T-cell (primary cell): ENCODE measurements around the gene HOXA3. TPM values are rescaled to one million over a fixed set of nuclear protein-coding genes. Genes with fewer than 3 reads are reported as not detected.

Experiments
- ATAC-seq, 4 experiments: fragments of 200-7000 bp in 3 of 4; fragments of 150-1000 bp in 1 of 4; cut with Tn5 transposase; replicated peaks in 1 of 4; 1 replicate in 3 of 4; 2 replicates in 1 of 4; pipeline ENCODE4 v1.10.0; 2021; ENCODE audit warnings: moderate library complexity in 3 of 4, mild to moderate bottlenecking in 2 of 4, moderate number of reproducible peaks in 1 of 4
- CTCF ChIA-PET, 2 donors: fragments of 300-600 bp; sonication (Branson Sonifier 250); formaldehyde crosslinking; loops; one replicate each; lab custom pipeline; 2022; ENCODE audit warnings: antibody characterized with exemption in 2 of 2; lab: Charles Lee
- POLR2A ChIA-PET, 2 donors: fragments of 300-600 bp; sonication (Branson Sonifier 250); formaldehyde crosslinking; loops; one replicate each; lab custom pipeline; 2022; ENCODE audit warnings: antibody characterized with exemption in 2 of 2; lab: Charles Lee
- DNase-seq, 35 experiments: peaks; one replicate each; pipeline versions ENCODE4 v3.0.0 to v3.0.0-alpha.2; 2013 to 2023
- H3K27ac ChIP-seq: one replicate; pipeline ENCODE4 v1.5.1; 2013; ENCODE audit warnings: low read length
- H3K27me3 ChIP-seq, 2 experiments: replicated peaks in 1 of 2; 1 replicate in 1 of 2; 2 replicates in 1 of 2; pipeline versions ENCODE4 v1.6.1 to v1.7.0; 2013; ENCODE audit warnings: low read length in 1 of 2, mixed read lengths in 1 of 2; ENCODE audit not compliant: control insufficient read depth in 2 of 2, insufficient read depth in 2 of 2; ENCODE audit errors: extremely low read depth in 1 of 2
- H3K36me3 ChIP-seq, 2 donors: 1 replicate in 1 of 2; 2 replicates in 1 of 2; pipeline versions ENCODE4 v1.6.1 to v1.7.0; 2013; ENCODE audit warnings: low read length in 1 of 2; ENCODE audit not compliant: control insufficient read depth in 2 of 2, insufficient read depth in 1 of 2; ENCODE audit errors: extremely low read depth in 1 of 2
- H3K4me1 ChIP-seq, 2 experiments: 1 replicate in 1 of 2; 2 replicates in 1 of 2; pipeline versions ENCODE4 v1.6.1 to v1.7.0; 2013; ENCODE audit warnings: low read length in 2 of 2, mixed read lengths in 1 of 2; ENCODE audit not compliant: insufficient read depth in 2 of 2, control insufficient read depth in 1 of 2; ENCODE audit errors: extremely low read depth in 1 of 2
- H3K4me3 ChIP-seq, 2 donors: 1 replicate in 1 of 2; 2 replicates in 1 of 2; pipeline versions ENCODE4 v1.5.1 to v1.7.0; 2013; ENCODE audit warnings: mild to moderate bottlenecking in 2 of 2, low read length in 1 of 2, moderate library complexity in 1 of 2; ENCODE audit not compliant: control insufficient read depth in 1 of 2; ENCODE audit errors: extremely low read depth in 1 of 2
- H3K9me3 ChIP-seq: 2 replicates; pipeline ENCODE4 v1.7.0; 2013
- H3K27ac Mint-ChIP-seq, 2 donors: one replicate each; pipeline ENCODE4 v1.8.0; 2020 to 2021; ENCODE audit warnings: mild to moderate bottlenecking in 2 of 2, mixed read lengths in 2 of 2
- H3K27me3 Mint-ChIP-seq, 2 donors: one replicate each; pipeline ENCODE4 v1.8.0; 2021 to 2022; ENCODE audit warnings: mixed read lengths in 2 of 2
- H3K36me3 Mint-ChIP-seq: one replicate; pipeline ENCODE4 v1.8.0; 2021; ENCODE audit warnings: mixed read lengths
- H3K4me1 Mint-ChIP-seq, 3 donors: one replicate each; pipeline ENCODE4 v1.8.0; 2020 to 2022; ENCODE audit warnings: mixed read lengths in 3 of 3, mild to moderate bottlenecking in 1 of 3
- H3K4me3 Mint-ChIP-seq, 3 donors: one replicate each; pipeline ENCODE4 v1.8.0; 2020 to 2022; ENCODE audit warnings: mild to moderate bottlenecking in 3 of 3, mixed read lengths in 3 of 3, moderate library complexity in 3 of 3
- H3K9me3 Mint-ChIP-seq, 3 donors: one replicate each; pipeline ENCODE4 v1.8.0; 2020 to 2022; ENCODE audit warnings: mixed read lengths in 3 of 3
- WGBS: methylation state at CpG from one replicate; pipeline ENCODE4 v1.1.5; 2013; ENCODE audit warnings: missing lambda C conversion rate; ENCODE audit not compliant: insufficient coverage; 5-methylcytosine and 5-hydroxymethylcytosine counted together
- total RNA-seq, 35 experiments: library from RNA in 6 of 35; stranded (reverse) in 6 of 35; fragments of 120-200 nt in 1 of 35; gene quantifications; one replicate each; pipeline versions ENCODE4 v1.2.1 to v1.2.4 and lab custom pipeline; 2013 to 2026

HOXA3 gene
- total RNA-seq, 5 donors from 2014 or later (not counting 1 experiment from before 2014, with no cell fraction given): 0.79 to 1.4 TPM; not detected in 3

DNA sequence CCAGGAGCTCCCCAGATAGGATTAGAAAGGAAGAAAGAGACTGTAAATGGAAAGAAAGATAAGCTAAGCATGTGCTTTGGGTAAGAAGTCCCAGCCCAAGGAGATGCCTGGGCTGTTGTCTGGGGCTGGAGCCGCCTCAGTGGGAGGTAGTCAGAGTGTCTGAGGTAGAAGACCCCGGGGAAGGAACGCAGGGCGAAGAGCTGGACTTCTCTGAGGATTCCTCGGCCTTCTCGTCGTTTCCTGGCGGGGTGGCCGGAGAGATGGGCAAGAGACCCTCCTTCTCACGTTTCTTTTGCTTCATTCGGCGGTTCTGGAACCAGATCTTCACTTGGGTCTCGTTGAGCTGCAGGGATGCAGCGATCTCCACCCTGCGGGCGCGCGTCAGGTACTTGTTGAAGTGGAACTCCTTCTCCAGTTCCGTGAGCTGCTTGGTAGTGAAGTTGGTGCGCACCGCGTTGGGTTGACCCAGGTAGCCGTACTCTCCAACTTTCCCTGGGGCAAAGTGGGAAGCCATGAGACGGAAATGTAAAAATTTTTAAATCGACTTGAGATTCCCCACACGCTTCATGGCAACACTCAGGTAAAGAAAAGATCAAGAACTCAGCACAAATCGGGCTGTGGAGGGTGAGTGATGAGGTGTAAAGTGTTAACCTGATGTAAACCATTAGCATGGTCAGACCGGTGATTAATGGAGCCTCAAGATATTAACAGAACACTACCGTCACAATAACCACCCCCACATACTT, 57.9 kb downstream of the HOXA3 start:
- Mint-ChIP-seq H3K27me3 (peaks cover 72 to 83% of the 10 kb centered on the region in 2 donors), H3K9me3 (no peaks in the 10 kb centered on the region), H3K4me1 (peaks cover 29 to 37% (median 31%) of the 10 kb centered on the region in 3 donors), H3K4me3 (peak overlapping the region; percentile 81 to 92 (median 83)), H3K36me3 (peaks cover 9% of the 10 kb centered on the region), H3K27ac (no peak overlapping the region)
- no peak overlapping the region for H3K4me3 ChIP-seq
- H3K9me3 ChIP-seq: no peaks in the 10 kb centered on the region
- ATAC-seq: no peak
- no peaks in the 10 kb centered on the region for H3K36me3 ChIP-seq
- ChIA-PET CTCF (interaction anchor here in 1 of 2 donors (0.6 kb wide), 1 partner anchor 33 kb away, joined by 3 read pairs; no protein-coding TSS in a partner anchor), POLR2A (no interaction called here)
- no peak for DNase-seq
- H3K27ac ChIP-seq: no peak overlapping the region
- H3K27me3 ChIP-seq: peaks cover 20 to 40% of the 10 kb centered on the region in 2 experiments
- H3K4me1 ChIP-seq: peaks cover 6 to 34% of the 10 kb centered on the region in 2 experiments
- 73% methylated on average over 15 of the region's 29 CpGs for WGBS

DNA sequence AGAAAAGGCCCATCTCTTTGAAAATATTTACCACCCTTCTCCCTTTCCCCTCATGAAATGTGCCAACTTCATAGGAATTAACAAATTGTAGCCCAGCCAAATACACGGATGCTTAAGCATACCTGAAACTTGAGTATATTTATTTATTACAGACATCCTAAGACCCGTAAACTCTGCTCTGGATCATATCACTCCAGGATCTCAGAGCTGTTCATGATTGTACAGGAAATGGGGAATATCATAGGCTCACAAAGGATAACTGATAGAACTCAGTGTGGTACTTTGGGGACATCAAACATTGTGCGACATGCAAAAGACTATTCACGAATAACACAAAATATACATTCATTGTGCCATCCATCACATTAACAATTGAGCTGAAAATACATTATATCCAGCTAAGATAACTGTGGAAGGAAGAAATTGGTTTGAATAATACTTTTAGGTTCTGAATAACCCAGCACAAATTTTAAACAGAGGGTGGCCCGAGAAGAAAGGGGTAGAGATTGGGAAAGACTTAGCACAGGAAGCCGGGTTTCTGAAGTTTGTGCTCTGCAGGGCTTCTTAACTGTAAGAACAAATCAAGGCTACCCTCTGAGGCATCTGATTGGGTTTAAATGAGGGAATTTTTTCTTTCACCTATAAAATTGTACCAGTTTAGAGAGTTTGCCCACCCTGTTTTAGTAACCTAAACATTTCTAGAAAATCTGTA, 59.0 kb downstream of the HOXA3 start:
- CTCF ChIA-PET: interaction anchor here in 1 of 2 donors (0.5 to 1.0 kb wide), 3 partner anchors 50 to 410 kb away, joined by 3 to 4 read pairs (median 3); no protein-coding TSS in a partner anchor
- H3K4me1 Mint-ChIP-seq: peaks cover 26 to 31% (median 27%) of the 10 kb centered on the region in 3 donors
- DNase-seq (no peak), ATAC-seq (no peak)
- peaks cover 6 to 29% of the 10 kb centered on the region in 2 experiments for H3K4me1 ChIP-seq
- no CpG with 5 or more reads among the region's 6 CpGs for WGBS
- POLR2A ChIA-PET: no interaction called here
- H3K4me3 Mint-ChIP-seq: no peak overlapping the region
- no peaks in the 10 kb centered on the region for H3K9me3 ChIP-seq
- H3K36me3 ChIP-seq: no peaks in the 10 kb centered on the region
- H3K27me3 Mint-ChIP-seq: peaks cover 74 to 83% of the 10 kb centered on the region in 2 donors
- H3K4me3 ChIP-seq: no peak overlapping the region
- H3K27ac ChIP-seq: no peak overlapping the region
- peaks cover 27 to 34% of the 10 kb centered on the region in 2 experiments for H3K27me3 ChIP-seq
- H3K36me3 Mint-ChIP-seq: peaks cover 2% of the 10 kb centered on the region
- H3K9me3 Mint-ChIP-seq: no peaks in the 10 kb centered on the region
- H3K27ac Mint-ChIP-seq: no peak overlapping the region

DNA sequence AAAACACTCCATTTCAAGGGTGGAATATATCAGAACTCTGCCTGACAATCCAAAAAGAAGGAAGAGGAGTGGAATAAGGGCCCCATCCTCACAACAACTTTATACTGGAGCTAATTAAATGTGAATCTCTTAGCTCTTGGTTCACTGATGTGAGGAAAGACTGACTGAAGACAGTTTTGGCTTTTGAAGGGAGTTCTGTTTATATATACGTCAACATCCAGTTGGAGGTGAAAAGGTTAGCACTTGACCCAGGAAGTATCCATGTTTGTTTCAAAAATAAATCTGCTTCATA, 59.6 kb downstream of the HOXA3 start:
- no peak overlapping the region for H3K27ac Mint-ChIP-seq

DNA sequence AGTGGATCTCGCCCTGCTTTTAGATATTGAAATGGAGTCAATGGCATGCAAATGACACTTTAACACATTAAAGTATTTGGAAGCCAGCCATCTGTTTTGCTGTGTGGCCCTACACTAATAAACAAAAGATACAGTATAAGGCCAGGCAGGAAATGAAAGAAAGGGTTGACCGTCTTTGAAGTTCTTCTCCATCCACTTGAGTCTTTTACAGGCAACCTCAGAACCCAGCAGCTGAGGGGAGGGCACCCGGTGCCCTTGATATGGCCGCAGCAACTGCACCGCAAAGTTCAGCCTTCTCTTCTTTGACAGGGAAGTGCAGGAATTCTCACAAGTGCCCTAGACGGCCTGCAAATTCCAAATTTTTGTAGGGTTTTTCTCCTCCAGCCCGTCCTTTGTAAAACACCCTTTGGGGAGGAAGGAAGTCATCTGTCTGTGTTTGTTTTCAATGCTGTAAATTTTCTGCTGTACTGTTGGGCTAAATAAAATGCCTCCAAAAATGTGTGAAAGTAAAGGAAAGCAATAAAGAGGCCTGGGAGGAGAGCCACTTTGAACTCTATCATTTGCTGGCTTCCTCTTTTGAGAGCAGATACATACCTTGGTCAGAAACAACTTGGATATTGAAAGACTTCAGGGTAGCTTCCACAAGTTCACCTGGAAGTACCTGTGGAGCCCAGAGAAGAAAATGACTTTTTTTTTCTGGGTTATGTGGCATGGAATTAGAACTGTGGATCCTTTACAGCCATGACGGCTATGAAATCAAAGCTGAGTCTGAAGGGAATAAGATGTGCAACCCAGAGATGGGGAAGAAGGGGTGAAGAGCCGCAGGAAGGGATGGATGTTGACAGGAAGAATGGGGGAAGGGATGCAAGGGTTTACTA, 60.2 kb downstream of the HOXA3 start:
- H3K27me3 ChIP-seq: peaks cover 21 to 37% of the 10 kb centered on the region in 2 experiments
- WGBS: 20% methylated on average over 5 of the region's 9 CpGs
- H3K9me3 Mint-ChIP-seq: no peaks in the 10 kb centered on the region
- CTCF ChIA-PET: interaction anchor here in 1 of 2 donors (1.0 kb wide), 1 partner anchor 69 kb away, joined by 4 read pairs; no protein-coding TSS in a partner anchor
- H3K4me1 ChIP-seq: peaks cover 3 to 27% of the 10 kb centered on the region in 2 experiments
- DNase-seq (no peak), ATAC-seq (no peak)
- H3K4me3 ChIP-seq: no peak overlapping the region
- H3K4me3 Mint-ChIP-seq: no peak overlapping the region
- H3K27me3 Mint-ChIP-seq: peaks cover 80 to 82% of the 10 kb centered on the region in 2 donors
- H3K4me1 Mint-ChIP-seq: peaks cover 17 to 30% (median 24%) of the 10 kb centered on the region in 3 donors
- peaks cover under 1% of the 10 kb centered on the region for H3K36me3 Mint-ChIP-seq
- H3K27ac ChIP-seq: no peak overlapping the region
- no peaks in the 10 kb centered on the region for H3K9me3 ChIP-seq
- no peak overlapping the region for H3K27ac Mint-ChIP-seq
- POLR2A ChIA-PET: interaction anchor here in 1 of 2 donors (0.6 kb wide), 1 partner anchor 267 kb away, joined by 9 read pairs; no protein-coding TSS in a partner anchor
- no peaks in the 10 kb centered on the region for H3K36me3 ChIP-seq

More for the DNA sequence above, 59.6 kb downstream of the HOXA3 start:
- ChIA-PET POLR2A (interaction anchor here in 1 of 2 donors (0.6 kb wide), 1 partner anchor 267 kb away, joined by 9 read pairs; no protein-coding TSS in a partner anchor), CTCF (interaction anchor here in 1 of 2 donors (0.5 to 1.0 kb wide), 3 partner anchors 49 to 410 kb away, joined by 3 to 4 read pairs (median 3); no protein-coding TSS in a partner anchor)
- H3K27me3 Mint-ChIP-seq: peaks cover 77 to 82% of the 10 kb centered on the region in 2 donors
- H3K27ac ChIP-seq: no peak overlapping the region
- no peaks in the 10 kb centered on the region for H3K9me3 ChIP-seq
- H3K4me1 Mint-ChIP-seq: peaks cover 23 to 31% (median 25%) of the 10 kb centered on the region in 3 donors
- H3K27me3 ChIP-seq: peaks cover 26 to 34% of the 10 kb centered on the region in 2 experiments
- no peak overlapping the region for H3K4me3 Mint-ChIP-seq
- H3K9me3 Mint-ChIP-seq: no peaks in the 10 kb centered on the region
- WGBS: no CpG with 5 or more reads among the region's 1 CpG
- H3K36me3 ChIP-seq: no peaks in the 10 kb centered on the region
- DNase-seq: no peak
- H3K4me1 ChIP-seq: peaks cover 6 to 29% of the 10 kb centered on the region in 2 experiments
- no peak overlapping the region for H3K4me3 ChIP-seq
- no peak for ATAC-seq
- H3K36me3 Mint-ChIP-seq: peaks cover 2% of the 10 kb centered on the region

DNA sequence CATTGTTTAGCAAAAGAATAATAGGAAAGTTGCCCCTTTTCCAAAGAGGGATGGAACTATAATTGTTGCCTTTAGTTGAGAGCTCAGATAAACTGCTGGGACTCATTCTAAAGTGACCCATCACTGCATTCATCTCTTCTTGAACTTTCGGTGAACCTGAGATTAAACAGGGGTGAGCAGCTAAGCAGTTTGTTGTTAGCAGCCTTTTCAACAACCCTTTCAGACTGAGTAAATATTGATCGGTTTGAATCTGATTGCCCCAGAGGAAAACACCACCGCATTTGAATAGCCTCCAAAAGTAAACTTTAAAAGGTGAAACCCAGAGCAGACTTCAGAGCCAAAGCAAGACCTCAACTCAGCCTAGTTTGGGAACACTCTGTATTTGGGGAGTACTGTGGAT, 61.3 kb downstream of the HOXA3 start:
- Histone ChIP-seq H3K9me3 (no peaks in the 10 kb centered on the region), H3K4me3 (no peak overlapping the region), H3K27ac (no peak overlapping the region), H3K36me3 (no peaks in the 10 kb centered on the region), H3K4me1 (peaks cover 0 to 18% of the 10 kb centered on the region in 2 experiments), H3K27me3 (peaks cover 21 to 34% of the 10 kb centered on the region in 2 experiments)
- H3K4me1 Mint-ChIP-seq: peaks cover 14 to 26% (median 22%) of the 10 kb centered on the region in 3 donors
- DNase-seq (no peak), ATAC-seq (no peak)
- H3K27me3 Mint-ChIP-seq: peaks cover 80 to 84% of the 10 kb centered on the region in 2 donors
- ChIA-PET CTCF (no interaction called here), POLR2A (interaction anchor here (0.6 kb wide), 2 partner anchors 21 to 224 kb away, joined by 3 read pairs; no protein-coding TSS in a partner anchor)
- no peaks in the 10 kb centered on the region for H3K9me3 Mint-ChIP-seq
- no peak overlapping the region for H3K27ac Mint-ChIP-seq
- no CpG with 5 or more reads among the region's 3 CpGs for WGBS
- H3K4me3 Mint-ChIP-seq: no peak overlapping the region
- H3K36me3 Mint-ChIP-seq: no peaks in the 10 kb centered on the region
